Sciatic nerve (tissue), 2 donors: ENCODE measurements around the gene PCP4L1. TPM values are rescaled to one million over a fixed set of nuclear protein-coding genes. Genes with fewer than 3 reads are reported as not detected.
A peak's percentile ranks its signal among the peaks of the same experiment; 100 is the strongest.
"Not testable (repeated sequence)": the region's sequence is repeated elsewhere in the genome, so short reads cannot be mapped to it uniquely, and the experiment has no call there.

Experiments used
- ATAC-seq: fragments of 200-7000 bp; cut with Tn5 transposase; one replicate; pipeline ENCODE4 v1.9.1; 2020; ENCODE audit warnings: mild to moderate bottlenecking, moderate library complexity
- DNase-seq: peaks from one replicate; pipeline ENCODE4 v3.0.0-alpha.2; 2020; ENCODE audit warnings: low spot score
- intact Hi-C: fragments of 100-400 bp; cut with DNase I; formaldehyde crosslinking; loops from one replicate; pipeline ENCODE4 v1.14.2; 2022
- total RNA-seq: library from RNA; stranded (reverse); fragmentation: NEBNext Ultra II Directional; extraction: Animal tissue kit (Norgen Biotek cat#: 25700); gene quantifications from one replicate; pipeline ENCODE4 v1.2.1, GENCODE V29; 2021
- donor health status: DM: no; HTN: no; CAD: no.
- donor health status: DM: no; HTN: no; CAD: no.

PCP4L1 gene
- total RNA-seq = 0.89 TPM

GRCh38 chr1:161258439-161259344 lies at the start of gene PCP4L1:
Gene PCP4L1 (plus strand): TSS chr1:161258745. CDS start chr1:161258975, 230 bp downstream.
- DNase-seq (peak; percentile 63), ATAC-seq (peak; percentile 70)
- intact Hi-C loops = no loop called here

GRCh38 chr1:161209790-161210409 lies 48.6 kb upstream of the PCP4L1 start:
- ATAC-seq (peak; percentile 81), DNase-seq (peak; percentile 84)
- intact Hi-C loops = no loop called here

- intact Hi-C loops = no loop called here
- DNase-seq (no peak), ATAC-seq (no peak)
Measured at GRCh38 chr1:161214369-161214768, 44.2 kb upstream of the PCP4L1 start.

- ATAC-seq (peak; percentile 61), DNase-seq (peak; percentile 75)
- intact Hi-C loops = no loop called here
Measured at GRCh38 chr1:161215076-161215475, 43.5 kb upstream of the PCP4L1 start, which contains the start of gene FCER1G. Gene FCER1G (plus strand): TSS chr1:161215295. CDS start chr1:161215322, 27 bp downstream.

- ATAC-seq (peak; percentile 72), DNase-seq (no peak)
- intact Hi-C loops = no loop called here
Measured at GRCh38 chr1:161216945-161217712, 41.4 kb upstream of the PCP4L1 start.

GRCh38 chr1:161217831-161218230 lies 40.7 kb upstream of the PCP4L1 start:
- peak; percentile 12 for ATAC-seq
- intact Hi-C loops = no loop called here
- DNase-seq = no peak

GRCh38 chr1:161218301-161219077 lies 40.1 kb upstream of the PCP4L1 start:
- ATAC-seq (no peak), DNase-seq (no peak)
- intact Hi-C loops = no loop called here

GRCh38 chr1:161219078-161219892 lies 39.3 kb upstream of the PCP4L1 start:
- ATAC-seq (no peak), DNase-seq (no peak)
- intact Hi-C loops = no loop called here

- intact Hi-C loops = no loop called here
- ATAC-seq (no peak), DNase-seq (no peak)
Measured at GRCh38 chr1:161220002-161220401, 38.5 kb upstream of the PCP4L1 start.

GRCh38 chr1:161222175-161223019 lies 36.1 kb upstream of the PCP4L1 start:
- DNase-seq = peak; percentile 23
- ATAC-seq = no peak
- intact Hi-C loops = no loop called here

GRCh38 chr1:161223805-161224694 lies 34.5 kb upstream of the PCP4L1 start:
- ATAC-seq = no peak
- peak; percentile 36 for DNase-seq
- intact Hi-C loops = no loop called here

GRCh38 chr1:161224695-161225087 lies 33.9 kb upstream of the PCP4L1 start:
- ATAC-seq = not testable (repeated sequence)
- intact Hi-C loops = loop anchor here (5.0 kb wide), 1 partner anchor 158 kb away; no protein-coding TSS in a partner anchor
- peak; percentile 21 for DNase-seq

GRCh38 chr1:161225178-161225533 lies 33.4 kb upstream of the PCP4L1 start:
- intact Hi-C loops = loop anchor here (5.0 kb wide), 1 partner anchor 157 kb away; no protein-coding TSS in a partner anchor
- DNase-seq (peak; percentile 48), ATAC-seq (no peak)

- intact Hi-C loops = loop anchor here (5.0 kb wide), 1 partner anchor 157 kb away; no protein-coding TSS in a partner anchor
- DNase-seq (peak; percentile 92), ATAC-seq (peak; percentile 98)
Measured at GRCh38 chr1:161225534-161226319, 32.8 kb upstream of the PCP4L1 start, which contains the start of gene TOMM40L. Gene TOMM40L (plus strand): TSS chr1:161226060. CDS start chr1:161226490, 430 bp downstream.

- DNase-seq (no peak), ATAC-seq (no peak)
- intact Hi-C loops = loop anchor here (5.0 kb wide), 1 partner anchor 156 kb away; no protein-coding TSS in a partner anchor
Measured at GRCh38 chr1:161226320-161226711, 32.2 kb upstream of the PCP4L1 start.
